ENCODE measurements around the gene NTHL1. TPM values are rescaled to one million over a fixed set of nuclear protein-coding genes. Genes with fewer than 3 reads are reported as not detected.

The NTHL1 gene
- total and polyA plus RNA-seq, 9 of the 15 experiments (the other 6 are each of a cell fraction or from before 2014, with no cell fraction given) = 1.1 to 58.8 (median 17.6) TPM

DNA sequence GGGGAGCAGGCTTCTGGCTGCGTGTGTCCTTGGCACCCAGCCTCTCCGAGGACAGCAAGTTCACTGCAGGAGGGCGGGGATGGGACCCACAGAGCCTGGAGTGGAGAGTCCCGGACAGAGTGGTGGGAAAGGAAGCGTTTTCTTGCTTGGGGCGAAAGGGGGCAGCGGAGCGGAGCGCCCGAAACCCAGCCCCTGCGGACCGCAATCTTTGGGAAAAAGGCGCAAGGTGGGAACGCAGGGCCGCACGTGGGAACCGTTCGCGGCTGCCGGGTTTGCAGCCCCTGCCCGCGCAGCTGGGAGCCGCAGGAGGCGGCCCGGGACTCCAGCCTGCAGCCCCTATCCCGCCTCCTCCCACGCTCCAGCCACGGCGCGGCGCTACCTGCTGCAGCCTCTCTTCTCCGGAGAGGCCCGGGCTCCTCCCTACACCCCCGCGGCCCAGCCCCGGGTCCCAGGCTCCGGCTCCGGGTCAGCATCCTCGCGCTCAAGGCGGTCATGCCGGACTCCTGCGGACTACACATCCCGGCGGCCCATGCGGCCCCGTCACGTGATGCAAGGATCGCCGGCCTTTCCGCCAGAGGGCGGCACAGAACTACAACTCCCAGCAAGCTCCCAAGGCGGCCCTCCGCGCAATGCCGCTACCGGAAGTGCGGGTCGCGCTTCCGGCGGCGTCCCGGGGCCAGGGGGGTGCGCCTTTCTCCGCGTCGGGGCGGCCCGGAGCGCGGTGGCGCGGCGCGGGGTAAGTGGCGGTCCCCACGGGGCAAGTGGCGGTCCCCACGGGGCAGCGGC is at the start of gene NTHL1, which contains the start of gene TSC2 (continued):
- TF ChIP-seq, protein P1, sequence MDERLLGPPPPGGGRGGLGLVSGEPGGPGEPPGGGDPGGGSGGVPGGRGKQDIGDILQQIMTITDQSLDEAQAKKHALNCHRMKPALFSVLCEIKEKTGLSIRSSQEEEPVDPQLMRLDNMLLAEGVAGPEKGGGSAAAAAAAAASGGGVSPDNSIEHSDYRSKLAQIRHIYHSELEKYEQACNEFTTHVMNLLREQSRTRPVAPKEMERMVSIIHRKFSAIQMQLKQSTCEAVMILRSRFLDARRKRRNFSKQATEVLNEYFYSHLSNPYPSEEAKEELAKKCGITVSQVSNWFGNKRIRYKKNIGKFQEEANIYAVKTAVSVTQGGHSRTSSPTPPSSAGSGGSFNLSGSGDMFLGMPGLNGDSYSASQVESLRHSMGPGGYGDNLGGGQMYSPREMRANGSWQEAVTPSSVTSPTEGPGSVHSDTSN (CRISPR knock-in tag; IDR thresholded peaks at IDR 0.05; ENCODE audit: low read depth) = no peak
- TF ChIP-seq, protein P1 (tag; conservative IDR thresholded peaks at IDR 0.05; ENCODE audit: low read depth) = no peak
- TF ChIP-seq ZNF79 (CRISPR knock-in tag; IDR thresholded peaks at IDR 0.05; ENCODE audit: low read depth) (no peak), RBM22 (IDR thresholded peaks at IDR 0.05; ENCODE audit: low read depth, low read length, poor library complexity, severe bottlenecking) (no peak), MTA1 (IDR thresholded peaks at IDR 0.05; ENCODE audit: borderline replicate concordance) (no peak), MAX (CRISPR knock-in tag; IDR thresholded peaks at IDR 0.05) (peak; percentile 87), KDM1A (IDR thresholded peaks at IDR 0.05) (no peak), C11orf30 (IDR thresholded peaks at IDR 0.05; ENCODE audit: low read depth) (peak; percentile 73), FOXJ2 (tag; IDR thresholded peaks at IDR 0.05) (peak; percentile 60; the same call in 1 of the 2 replicates), BRF1 (IDR thresholded peaks at IDR 0.05; ENCODE audit: borderline replicate concordance, extremely low read depth, insufficient read length) (no peak), TRIM24 (IDR thresholded peaks at IDR 0.05) (no peak), RNF2 (IDR thresholded peaks at IDR 0.05) (peak; percentile 53; the same call in 1 of the 2 replicates), ATF7 (IDR thresholded peaks at IDR 0.05) (peak; percentile 80; the same call in 1 of the 2 replicates), ZC3H11A (IDR thresholded peaks at IDR 0.05; ENCODE audit: low read depth, low read length) (no peak), CCAR2 (IDR thresholded peaks at IDR 0.05; ENCODE audit: low read depth, low read length) (no peak), FOXJ3 (CRISPR knock-in tag; IDR thresholded peaks at IDR 0.05) (no peak)
- TF ChIP-seq, protein P2, sequence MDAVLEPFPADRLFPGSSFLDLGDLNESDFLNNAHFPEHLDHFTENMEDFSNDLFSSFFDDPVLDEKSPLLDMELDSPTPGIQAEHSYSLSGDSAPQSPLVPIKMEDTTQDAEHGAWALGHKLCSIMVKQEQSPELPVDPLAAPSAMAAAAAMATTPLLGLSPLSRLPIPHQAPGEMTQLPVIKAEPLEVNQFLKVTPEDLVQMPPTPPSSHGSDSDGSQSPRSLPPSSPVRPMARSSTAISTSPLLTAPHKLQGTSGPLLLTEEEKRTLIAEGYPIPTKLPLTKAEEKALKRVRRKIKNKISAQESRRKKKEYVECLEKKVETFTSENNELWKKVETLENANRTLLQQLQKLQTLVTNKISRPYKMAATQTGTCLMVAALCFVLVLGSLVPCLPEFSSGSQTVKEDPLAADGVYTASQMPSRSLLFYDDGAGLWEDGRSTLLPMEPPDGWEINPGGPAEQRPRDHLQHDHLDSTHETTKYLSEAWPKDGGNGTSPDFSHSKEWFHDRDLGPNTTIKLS (IDR thresholded peaks at IDR 0.05; ENCODE audit: borderline replicate concordance, low read depth) = peak; percentile 94
- TF ChIP-seq, protein P3, sequence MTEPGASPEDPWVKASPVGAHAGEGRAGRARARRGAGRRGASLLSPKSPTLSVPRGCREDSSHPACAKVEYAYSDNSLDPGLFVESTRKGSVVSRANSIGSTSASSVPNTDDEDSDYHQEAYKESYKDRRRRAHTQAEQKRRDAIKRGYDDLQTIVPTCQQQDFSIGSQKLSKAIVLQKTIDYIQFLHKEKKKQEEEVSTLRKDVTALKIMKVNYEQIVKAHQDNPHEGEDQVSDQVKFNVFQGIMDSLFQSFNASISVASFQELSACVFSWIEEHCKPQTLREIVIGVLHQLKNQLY (CRISPR knock-in tag; conservative IDR thresholded peaks at IDR 0.05) = 0 out of 4 replicates have a peak, but pooled peaks of 1 of the 2 experiments have one; percentile 33
- TF ChIP-seq, protein P4, sequence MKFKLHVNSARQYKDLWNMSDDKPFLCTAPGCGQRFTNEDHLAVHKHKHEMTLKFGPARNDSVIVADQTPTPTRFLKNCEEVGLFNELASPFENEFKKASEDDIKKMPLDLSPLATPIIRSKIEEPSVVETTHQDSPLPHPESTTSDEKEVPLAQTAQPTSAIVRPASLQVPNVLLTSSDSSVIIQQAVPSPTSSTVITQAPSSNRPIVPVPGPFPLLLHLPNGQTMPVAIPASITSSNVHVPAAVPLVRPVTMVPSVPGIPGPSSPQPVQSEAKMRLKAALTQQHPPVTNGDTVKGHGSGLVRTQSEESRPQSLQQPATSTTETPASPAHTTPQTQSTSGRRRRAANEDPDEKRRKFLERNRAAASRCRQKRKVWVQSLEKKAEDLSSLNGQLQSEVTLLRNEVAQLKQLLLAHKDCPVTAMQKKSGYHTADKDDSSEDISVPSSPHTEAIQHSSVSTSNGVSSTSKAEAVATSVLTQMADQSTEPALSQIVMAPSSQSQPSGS (CRISPR knock-in tag; IDR thresholded peaks at IDR 0.05) = no peak

All from K562 (cell line).